H4 (cell line): ENCODE results near the gene ENDOV. TPM values are rescaled to one million over a fixed set of nuclear protein-coding genes. Genes with fewer than 3 reads are reported as not detected.

Experiments used
- DNase-seq: peaks from one replicate; pipeline ENCODE4 v3.0.0-alpha.2; 2015; ENCODE audit warnings: low spot score
- total RNA-seq: library from RNA; depleted of rRNA; stranded (reverse); fragments of >200 nt; shearing (Covaris generic); gene quantifications from 2 replicates; pipeline ENCODE4 v1.2.3, GENCODE V29; 2014

ENDOV gene
- total RNA-seq, 1 experiment from 2014 or later, result 33.6 TPM

GRCh38 chr17:80468242-80468641 is 53.3 kb downstream of the ENDOV start:
- no peak for DNase-seq

- DNase-seq, result no peak
These were observed 54.0 kb downstream of the ENDOV start for GRCh38 chr17:80468781-80469493.

- no peak for DNase-seq
These were observed 54.7 kb downstream of the ENDOV start for GRCh38 chr17:80469667-80470066.

- no peak for DNase-seq
These were observed 55.6 kb downstream of the ENDOV start for GRCh38 chr17:80470603-80471002.

GRCh38 chr17:80471922-80472321 is 57.0 kb downstream of the ENDOV start:
- no peak for DNase-seq

- DNase-seq, result no peak
These were observed 58.0 kb downstream of the ENDOV start for GRCh38 chr17:80472996-80473395.

- DNase-seq, result no peak
These were observed 58.7 kb downstream of the ENDOV start for GRCh38 chr17:80473701-80474100.

- DNase-seq, result peak; percentile 71
These were observed 59.4 kb downstream of the ENDOV start for GRCh38 chr17:80474231-80474960.

GRCh38 chr17:80474961-80475909 is 60.3 kb downstream of the ENDOV start:
- no peak for DNase-seq

- DNase-seq, result no peak
These were observed 61.2 kb downstream of the ENDOV start, which contains the start of gene NPTX1 for GRCh38 chr17:80475910-80476876. Gene NPTX1, minus strand, starts transcription at chr17:80476607. Its CDS starts 161 bp downstream, at chr17:80476446.

- DNase-seq, result no peak
These were observed 62.1 kb downstream of the ENDOV start for GRCh38 chr17:80476877-80477646.

GRCh38 chr17:80477647-80478478 is 62.9 kb downstream of the ENDOV start:
- no peak for DNase-seq

GRCh38 chr17:80478487-80479245 is 63.7 kb downstream of the ENDOV start:
- DNase-seq, result no peak

- no peak for DNase-seq
These were observed 64.2 kb downstream of the ENDOV start for GRCh38 chr17:80479246-80479566.

GRCh38 chr17:80480248-80480647 is 65.3 kb downstream of the ENDOV start:
- no peak for DNase-seq

GRCh38 chr17:80481284-80482057 is 66.5 kb downstream of the ENDOV start:
- DNase-seq, result no peak

- DNase-seq, result no peak
These were observed 67.0 kb downstream of the ENDOV start for GRCh38 chr17:80482058-80482318.
